CD4-positive, alpha-beta T cell treated with Interferon alpha-2 for 1 hour (primary cell): ENCODE data around the gene SRMS.

Experiments
- DNase-seq, 2 donors: peaks; one replicate each; pipeline ENCODE4 v3.0.0-alpha.2; 2020 to 2022

SRMS gene

DNA sequence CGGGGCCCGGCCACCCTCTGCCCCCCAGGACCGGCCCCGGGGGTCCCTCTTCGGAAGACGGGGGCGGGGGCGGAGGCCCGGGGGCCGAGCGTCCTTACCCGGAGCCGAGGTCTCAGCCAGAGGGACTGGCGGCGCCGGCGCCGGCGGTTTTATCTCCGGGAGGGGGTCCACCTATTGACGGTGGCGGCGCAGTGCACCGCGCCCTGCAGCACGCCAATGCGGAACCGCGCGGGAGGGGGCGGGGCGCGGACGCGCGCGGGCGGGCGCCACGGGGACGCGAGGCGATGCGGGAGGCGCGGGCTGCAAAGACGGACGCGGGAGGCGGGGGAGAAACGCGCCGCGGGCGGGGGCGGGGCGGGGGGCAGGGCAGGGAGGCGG lies 48.6 kb downstream of the SRMS start, which contains the start of gene EEF1A2:
Gene EEF1A2, minus strand, starts transcription at position 124 of the 378 bp plus-strand sequence. CDS start 1,320 bp downstream, outside the sequence.
- peak; percentile 51 to 71 for DNase-seq

DNA sequence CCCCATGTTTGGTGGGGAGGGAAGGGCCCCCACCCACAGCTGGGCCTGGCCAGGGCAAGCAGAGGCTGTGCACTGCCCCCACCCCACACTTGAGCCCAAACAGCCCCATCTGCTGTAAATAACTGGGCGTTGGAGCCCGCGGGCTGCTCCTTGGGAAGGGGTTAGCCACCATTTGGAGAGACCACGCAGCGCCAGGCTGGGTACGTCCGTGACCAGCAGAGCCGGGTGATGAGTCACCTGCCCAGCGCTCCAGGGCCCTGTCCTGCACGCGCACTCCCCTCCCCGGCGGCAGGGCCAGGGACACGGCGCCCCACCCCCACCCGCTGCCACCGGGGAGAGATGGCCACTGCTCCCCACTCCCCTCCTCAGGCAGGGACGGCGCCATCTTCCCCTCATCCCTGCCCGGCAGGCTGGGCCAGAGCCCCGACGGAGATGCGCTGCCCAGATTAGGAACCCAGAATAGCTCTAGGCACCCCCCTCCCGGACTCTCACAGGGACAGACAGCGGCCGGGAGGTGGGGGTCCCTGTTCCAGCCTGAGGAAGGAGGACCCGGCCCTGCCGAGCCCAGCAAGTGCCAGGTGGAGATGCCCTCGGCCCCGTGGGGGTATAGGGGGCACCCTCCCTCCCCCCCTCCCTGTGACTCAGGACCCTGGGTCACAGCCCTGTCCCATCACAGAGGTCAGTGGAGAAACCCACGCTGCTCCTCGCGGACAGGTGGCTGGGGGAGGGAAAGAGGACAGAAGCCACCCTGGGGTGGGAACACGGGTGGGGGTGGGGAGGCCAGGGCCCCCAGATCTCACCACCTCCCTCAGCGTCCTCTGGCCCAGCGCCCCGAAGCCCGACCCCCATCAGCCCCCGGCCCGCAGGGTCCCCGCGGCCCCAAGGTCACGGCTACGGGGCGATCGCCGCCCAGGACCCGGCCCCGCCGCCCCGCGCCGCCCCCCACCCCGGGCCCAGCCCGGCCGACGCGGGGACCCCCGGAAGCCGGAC lies 49.3 kb downstream of the SRMS start:
- no peak for DNase-seq

DNA sequence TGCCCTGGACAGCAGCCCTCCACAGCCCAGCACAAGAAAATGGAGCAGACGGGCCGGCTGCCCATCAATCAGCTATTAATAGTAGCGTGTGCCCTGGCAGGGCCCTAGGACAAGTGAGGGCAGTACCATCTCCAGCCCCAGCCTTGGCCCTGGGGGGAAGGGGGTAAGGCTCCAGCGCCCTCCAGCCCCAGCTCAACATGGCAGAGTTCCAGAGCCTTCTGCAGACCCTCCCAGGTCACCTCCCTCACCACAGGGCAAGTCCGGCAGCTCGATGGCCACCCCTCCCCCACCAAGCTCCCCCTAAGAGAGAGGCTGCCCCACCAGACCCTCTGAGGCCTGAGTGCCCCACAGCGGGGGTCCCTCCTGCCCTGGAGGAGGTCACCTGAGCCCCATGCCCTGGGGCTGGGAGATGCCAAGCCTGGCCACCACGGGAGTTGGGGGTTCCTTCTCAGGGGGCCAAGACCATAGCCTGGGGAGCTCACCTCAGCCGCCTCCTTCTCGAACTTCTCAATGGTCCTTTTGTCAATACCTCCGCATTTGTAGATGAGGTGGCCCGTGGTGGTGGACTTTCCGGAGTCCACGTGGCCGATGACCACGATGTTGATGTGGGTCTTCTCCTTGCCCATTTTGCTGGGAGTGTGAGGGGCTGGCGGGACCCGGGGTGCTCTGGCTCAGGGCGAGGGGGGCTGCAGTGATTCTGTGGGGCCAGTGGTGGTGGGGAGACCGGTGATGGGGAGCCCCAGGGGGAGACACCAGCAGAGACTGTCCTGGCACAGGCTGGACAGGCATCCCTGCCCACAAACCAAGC lies 50.2 kb downstream of the SRMS start:
- DNase-seq, result no peak

DNA sequence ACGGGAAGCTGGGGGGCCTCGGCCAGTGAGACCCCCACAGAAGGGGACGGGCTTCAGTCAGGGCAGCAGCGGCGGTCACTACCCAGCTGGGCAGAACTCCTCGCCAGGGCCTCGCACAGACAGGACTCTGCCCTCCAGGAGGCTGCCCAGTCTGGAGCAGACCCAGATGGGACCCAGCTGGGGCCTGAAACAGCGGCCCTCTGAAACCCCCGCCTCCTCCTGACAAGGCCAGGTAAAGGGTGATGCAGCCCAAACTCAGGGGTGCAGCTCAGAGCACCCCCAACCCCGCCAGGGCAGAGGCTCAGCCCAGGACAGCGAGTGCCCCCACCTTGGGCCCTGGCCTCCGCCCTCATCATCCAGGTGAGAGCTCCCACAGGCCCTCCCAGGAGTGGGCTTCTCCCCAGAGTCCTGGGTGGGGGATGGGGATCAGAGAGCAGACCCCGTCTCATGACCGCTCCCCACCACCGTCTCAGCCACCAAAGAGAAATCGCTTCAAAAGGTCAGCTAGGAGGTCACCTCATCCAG lies 50.9 kb downstream of the SRMS start:
- DNase-seq, result no peak

DNA sequence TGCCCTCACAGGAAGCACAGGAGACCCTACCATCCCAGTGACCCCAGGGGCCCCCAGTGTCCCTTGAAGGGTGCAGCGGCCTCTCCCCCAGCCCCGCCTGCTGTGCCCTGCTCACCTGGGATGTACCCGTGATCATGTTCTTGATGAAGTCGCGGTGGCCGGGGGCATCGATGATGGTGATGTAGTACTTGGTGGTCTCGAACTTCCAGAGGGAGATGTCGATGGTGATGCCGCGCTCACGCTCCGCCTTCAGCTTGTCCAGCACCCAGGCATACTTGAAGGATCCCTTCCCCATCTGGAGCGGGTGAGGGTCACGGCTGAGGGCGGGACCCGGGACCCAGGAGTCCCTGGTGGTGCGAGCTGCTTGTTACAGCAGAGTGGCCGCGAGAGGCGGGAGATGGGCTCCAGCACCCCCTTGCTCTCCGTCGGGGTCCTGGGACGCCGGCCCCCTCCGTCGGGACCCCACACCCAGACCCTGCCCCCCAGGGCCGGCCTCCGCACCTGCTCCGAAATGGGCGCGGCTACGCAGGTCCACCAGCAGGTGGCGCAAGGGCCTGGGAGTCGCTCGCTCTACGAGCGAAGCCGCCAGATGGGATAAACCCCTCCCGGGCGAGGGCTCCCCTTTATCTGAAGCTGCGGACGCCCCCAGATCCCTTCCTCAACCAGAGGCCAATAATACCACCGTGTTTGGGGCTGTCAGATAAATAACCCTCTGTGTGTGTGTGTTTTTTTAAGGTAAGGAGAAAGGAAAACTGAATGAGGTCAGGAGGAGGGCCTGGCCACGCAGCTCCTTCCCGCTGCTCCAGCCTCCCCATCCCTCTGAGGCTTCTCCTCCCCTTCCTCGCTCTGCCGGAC lies 51.6 kb downstream of the SRMS start:
- peak; percentile 72 to 81 for DNase-seq

DNA sequence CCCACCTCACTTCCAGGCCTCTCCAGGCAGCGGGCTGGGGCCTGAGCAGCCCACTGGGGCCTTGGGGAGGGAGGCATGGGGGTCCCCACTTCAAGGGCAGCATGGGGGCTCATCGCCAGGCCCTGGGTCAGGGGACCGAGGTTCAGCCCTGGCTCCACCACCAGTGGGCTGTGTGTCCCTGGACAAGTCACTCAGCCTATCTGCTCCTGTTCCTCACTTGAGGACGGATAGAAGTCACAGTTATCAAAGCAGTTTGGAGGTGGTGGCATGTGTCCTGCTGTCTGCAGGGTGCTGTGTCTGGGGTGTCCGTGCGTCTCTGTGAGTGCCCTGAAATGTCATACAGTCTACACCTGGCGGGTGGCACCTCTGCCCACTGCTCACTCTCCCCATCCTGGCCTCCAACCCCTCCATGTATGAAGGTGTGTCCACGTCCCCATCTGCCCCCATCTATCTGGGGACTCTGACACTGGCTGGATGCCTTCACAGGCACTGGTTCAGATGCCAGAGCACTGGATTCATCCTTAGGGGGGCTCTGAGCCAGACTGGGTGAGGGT lies 52.3 kb downstream of the SRMS start:
- DNase-seq, result no peak

DNA sequence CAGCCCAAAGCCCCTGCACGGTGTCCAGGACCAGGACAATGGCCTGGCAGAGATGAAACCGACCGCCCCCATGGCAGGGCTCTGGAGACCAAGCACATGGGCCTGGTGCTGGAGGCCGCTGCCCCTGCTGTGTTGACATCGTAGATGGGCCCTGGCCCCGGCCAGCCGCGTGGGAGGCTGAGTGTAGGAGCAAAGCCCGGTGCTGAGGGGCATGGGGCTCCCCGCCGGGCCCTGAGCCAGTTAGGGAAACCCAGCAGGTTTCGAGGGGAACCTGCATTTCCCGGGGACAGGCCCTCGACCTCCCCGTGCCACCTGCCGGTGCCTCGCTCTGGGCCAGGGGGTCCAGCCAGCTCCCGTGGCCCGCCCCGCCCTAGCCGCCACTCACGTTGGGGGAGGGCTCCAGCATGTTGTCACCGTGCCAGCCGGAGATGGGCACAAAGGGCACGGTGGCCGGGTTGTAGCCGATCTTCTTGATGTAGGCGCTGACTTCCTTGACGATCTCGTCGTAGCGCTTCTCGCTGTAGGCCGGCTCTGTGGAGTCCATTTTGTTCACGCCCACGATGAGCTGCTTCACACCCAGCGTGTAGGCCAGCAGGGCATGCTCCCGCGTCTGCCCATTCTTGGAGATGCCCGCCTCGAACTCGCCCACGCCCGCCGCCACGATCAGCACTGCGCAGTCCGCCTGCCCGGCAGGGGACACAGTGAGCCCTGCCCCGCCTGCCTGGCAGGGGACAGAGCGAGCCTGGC lies 53.0 kb downstream of the SRMS start:
- no peak for DNase-seq

DNA sequence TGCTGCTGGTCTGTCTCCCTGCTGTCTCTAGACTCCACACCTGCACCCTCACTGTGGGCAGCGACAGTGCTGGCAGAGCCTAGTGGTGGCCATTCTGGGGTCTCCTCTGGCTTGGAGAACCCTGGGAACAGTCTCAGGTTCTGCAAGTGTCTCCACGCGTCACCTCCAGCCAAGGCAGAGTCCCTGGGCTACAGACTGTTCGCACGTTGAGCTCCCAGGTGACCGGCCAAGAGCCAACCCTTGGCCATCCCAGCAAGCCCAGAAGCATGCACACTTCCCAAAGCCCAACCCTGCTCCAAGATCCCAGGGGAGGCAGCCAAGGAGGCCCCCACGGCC lies 53.5 kb downstream of the SRMS start:
- DNase-seq, result no peak

DNA sequence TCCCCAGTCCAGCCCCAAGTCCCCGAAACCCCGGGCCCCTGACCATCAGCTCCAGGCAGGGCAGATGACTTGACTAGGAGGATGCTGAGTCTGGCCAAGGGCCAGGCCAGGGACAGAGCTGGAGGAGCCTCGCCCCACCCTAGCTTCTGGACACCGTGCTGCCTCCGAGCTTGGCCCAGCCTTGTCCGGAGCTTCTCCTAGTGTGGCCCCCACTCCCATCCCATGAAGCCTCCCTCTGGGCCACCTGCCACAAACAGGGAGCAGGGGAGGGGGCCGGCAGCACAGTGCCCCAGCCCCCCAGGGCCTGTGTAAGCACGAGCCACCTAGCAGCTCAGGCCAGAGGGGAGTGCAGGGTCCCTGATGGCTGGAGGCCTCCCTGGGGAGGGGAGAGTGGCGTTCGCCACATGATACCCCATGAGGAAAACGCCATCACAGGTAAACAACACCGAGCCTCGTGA lies 54.0 kb downstream of the SRMS start:
- DNase-seq, result no peak

DNA sequence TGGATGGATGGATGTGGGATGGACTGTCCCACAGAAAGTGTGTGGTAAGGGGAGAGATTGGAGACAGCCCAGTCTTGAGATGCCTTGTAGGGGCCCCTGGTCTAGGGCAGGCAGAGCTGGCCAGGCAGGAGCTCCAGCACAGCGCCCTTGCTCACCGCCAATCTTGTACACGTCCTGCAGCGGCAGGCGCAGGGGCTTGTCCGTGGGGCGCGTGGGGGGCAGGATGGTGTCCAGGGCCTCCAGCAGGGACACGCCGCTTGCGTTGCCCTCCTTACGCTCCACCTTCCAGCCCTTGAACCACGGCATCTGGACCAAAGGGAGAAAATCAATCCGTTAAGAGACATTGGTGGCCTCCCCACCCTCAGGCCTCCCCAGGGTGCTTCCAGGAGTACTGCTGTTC lies 54.6 kb downstream of the SRMS start:
- DNase-seq, result no peak

DNA sequence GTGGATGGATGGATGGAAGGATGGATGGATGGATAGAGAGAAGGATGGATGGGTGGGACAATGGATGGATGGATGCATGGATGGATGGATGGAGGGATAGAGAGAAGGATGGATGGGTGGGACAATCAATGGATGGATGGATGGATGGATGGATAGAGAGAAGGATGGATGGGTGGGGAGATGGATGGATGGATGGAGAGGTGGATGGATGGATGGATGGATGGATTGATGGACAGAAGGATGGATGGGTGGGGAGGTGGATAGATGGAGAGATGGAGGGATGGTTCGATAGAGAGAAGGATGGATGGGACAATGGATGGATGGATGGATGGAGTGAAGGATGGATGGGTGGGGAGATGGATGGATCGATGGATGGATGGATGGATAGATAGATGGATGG lies 55.0 kb downstream of the SRMS start:
- DNase-seq, result no peak

DNA sequence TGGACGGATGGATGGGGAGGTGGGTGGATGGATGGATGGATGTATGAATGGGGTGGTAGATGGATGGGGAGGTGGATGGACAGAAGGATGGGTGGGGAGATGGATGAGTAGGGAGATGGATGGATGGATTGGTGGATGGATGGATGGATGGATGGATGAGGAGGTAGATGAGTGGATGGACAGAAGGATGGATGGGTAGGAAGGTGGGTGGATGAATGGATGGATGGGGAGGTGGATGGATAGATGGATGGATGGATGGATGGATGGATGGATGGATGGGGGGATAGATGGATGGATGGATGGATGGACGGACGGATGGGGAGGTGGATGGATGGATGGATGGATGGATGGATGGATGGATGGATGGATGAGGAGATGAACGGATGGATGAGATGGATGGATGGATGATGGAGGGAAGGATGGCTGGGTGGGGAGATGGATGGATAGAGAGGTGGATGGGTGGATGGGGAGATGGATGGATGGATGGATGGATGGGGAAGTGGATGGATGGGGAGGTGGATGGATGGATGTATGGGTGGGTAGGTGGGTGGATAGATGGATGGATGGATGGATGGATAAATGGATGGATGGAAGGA lies 55.8 kb downstream of the SRMS start:
- no peak for DNase-seq

DNA sequence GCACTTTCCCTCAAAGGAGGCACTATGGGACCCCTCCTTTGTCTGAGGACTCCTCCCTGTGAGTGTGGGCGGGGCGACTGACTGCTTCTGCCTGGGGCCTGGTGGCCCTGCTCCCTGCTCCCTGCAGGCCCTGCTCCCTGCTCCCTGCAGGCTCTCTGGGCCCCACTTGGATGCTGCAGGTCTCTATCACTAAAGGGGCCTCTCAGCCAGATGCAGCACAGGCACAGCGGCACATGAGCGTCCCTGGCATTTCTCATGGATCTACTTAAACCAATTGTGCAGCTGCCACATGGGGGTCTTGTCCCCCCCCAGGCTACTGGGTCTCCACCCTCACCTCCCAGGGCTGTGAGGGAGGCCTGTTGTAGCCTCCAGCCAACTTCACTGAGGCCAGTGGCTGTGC lies 56.5 kb downstream of the SRMS start:
- no peak for DNase-seq
